ENCODE data around the gene LONP1.

- no peak for TF ChIP-seq ZNF274 (IDR thresholded peaks at IDR 0.05; ENCODE audit: low read depth, low read length)
- no peak for TF ChIP-seq YY1 (IDR thresholded peaks at IDR 0.05; ENCODE audit: insufficient read depth, insufficient read length)
Measured at GRCh38 chr19:5676105-5676771, 43.7 kb downstream of the LONP1 start.
